ENCODE results near the gene PACS2. TPM values are rescaled to one million over a fixed set of nuclear protein-coding genes. Genes with fewer than 3 reads are reported as not detected.

PACS2 gene
- total RNA-seq, 3 donors from 2014 or later = 46.0 to 70.9 (median 67.8) TPM

- intact Hi-C loops (cut with DNase I; ENCODE audit: low total_unique reads) = no loop called here
- Histone ChIP-seq H3K36me3 (no peaks in the 10 kb centered on the region), H3K9me3 (no peaks in the 10 kb centered on the region), H3K27ac (no peak overlapping the region), H3K4me3 (no peak overlapping the region), H3K27me3 (no peaks in the 10 kb centered on the region), H3K4me1 (no peaks in the 10 kb centered on the region)
- no peak for DNase-seq (ENCODE audit: low spot score in 2 of 2)
- no peak for TF ChIP-seq POLR2AphosphoS5 (IDR thresholded peaks at IDR 0.05)
- TF ChIP-seq POLR2A (IDR thresholded peaks at IDR 0.05) = no peak
- no peak for TF ChIP-seq CTCF (IDR thresholded peaks at IDR 0.05)
Measured at GRCh38 chr14:105324080-105324778, 9.7 kb downstream of the PACS2 start.

- intact Hi-C loops (cut with DNase I; ENCODE audit: low total_unique reads) = no loop called here
- no peak overlapping the region for H3K27ac ChIP-seq
- no peak for TF ChIP-seq POLR2AphosphoS5 (IDR thresholded peaks at IDR 0.05)
- no peak for TF ChIP-seq POLR2A (IDR thresholded peaks at IDR 0.05)
- TF ChIP-seq CTCF (IDR thresholded peaks at IDR 0.05) = no peak
Measured at GRCh38 chr14:105324871-105325270, 10.3 kb downstream of the PACS2 start.

GRCh38 chr14:105325303-105325702 is 10.8 kb downstream of the PACS2 start:
- TF ChIP-seq CTCF (IDR thresholded peaks at IDR 0.05) = no peak
- no peak for TF ChIP-seq POLR2AphosphoS5 (IDR thresholded peaks at IDR 0.05)
- TF ChIP-seq POLR2A (IDR thresholded peaks at IDR 0.05) = no peak
- Histone ChIP-seq H3K4me1 (no peaks in the 10 kb centered on the region), H3K36me3 (no peaks in the 10 kb centered on the region), H3K9me3 (no peaks in the 10 kb centered on the region), H3K27me3 (no peaks in the 10 kb centered on the region), H3K4me3 (no peak overlapping the region), H3K27ac (no peak overlapping the region)
- intact Hi-C loops (cut with DNase I; ENCODE audit: low total_unique reads) = no loop called here
- no peak for DNase-seq (ENCODE audit: low spot score in 2 of 2)

More at GRCh38 chr14:105324871-105325270, 10.3 kb downstream of the PACS2 start:
- Histone ChIP-seq H3K9me3 (no peaks in the 10 kb centered on the region), H3K4me3 (no peak overlapping the region), H3K27me3 (no peaks in the 10 kb centered on the region), H3K36me3 (no peaks in the 10 kb centered on the region), H3K4me1 (no peaks in the 10 kb centered on the region)
- no peak for DNase-seq (ENCODE audit: low spot score in 2 of 2)

- H3K4me1 ChIP-seq = no peaks in the 10 kb centered on the region
- intact Hi-C loops (cut with DNase I; ENCODE audit: low total_unique reads) = no loop called here
- TF ChIP-seq CTCF (IDR thresholded peaks at IDR 0.05) (no peak), POLR2A (IDR thresholded peaks at IDR 0.05) (no peak), POLR2AphosphoS5 (IDR thresholded peaks at IDR 0.05) (no peak)
Measured at GRCh38 chr14:105325716-105326567, 11.4 kb downstream of the PACS2 start.

GRCh38 chr14:105326568-105326867 is 12.0 kb downstream of the PACS2 start:
- intact Hi-C loops (cut with DNase I; ENCODE audit: low total_unique reads) = no loop called here
- H3K27me3 ChIP-seq = no peaks in the 10 kb centered on the region
- no peak overlapping the region for H3K27ac ChIP-seq
- H3K4me1 ChIP-seq = no peaks in the 10 kb centered on the region
- TF ChIP-seq POLR2A (IDR thresholded peaks at IDR 0.05) (no peak), POLR2AphosphoS5 (IDR thresholded peaks at IDR 0.05) (no peak), CTCF (IDR thresholded peaks at IDR 0.05) (no peak)
- no peaks in the 10 kb centered on the region for H3K36me3 ChIP-seq
- DNase-seq (ENCODE audit: low spot score in 2 of 2) = no peak
- H3K4me3 ChIP-seq = no peak overlapping the region
- no peaks in the 10 kb centered on the region for H3K9me3 ChIP-seq

More at GRCh38 chr14:105325716-105326567, 11.4 kb downstream of the PACS2 start:
- H3K27me3 ChIP-seq = no peaks in the 10 kb centered on the region
- no peak for DNase-seq (ENCODE audit: low spot score in 2 of 2)
- no peaks in the 10 kb centered on the region for H3K9me3 ChIP-seq
- no peak overlapping the region for H3K4me3 ChIP-seq
- H3K36me3 ChIP-seq = no peaks in the 10 kb centered on the region
- H3K27ac ChIP-seq = no peak overlapping the region

Measured in breast epithelium (tissue), 4 donors.